T-helper 17 cell (primary cell): ENCODE results near the gene MYO5B. TPM values are rescaled to one million over a fixed set of nuclear protein-coding genes. Genes with fewer than 3 reads are reported as not detected.

Source experiments
- total RNA-seq, 4 donors: library from RNA in 2 of 4; stranded (reverse) in 2 of 4; gene quantifications; one replicate each; pipeline ENCODE4 v1.2.3 and lab custom pipeline; 2022 to 2026

Gene MYO5B
- total RNA-seq, 2 donors from 2014 or later: 0.12 TPM; not detected in 1

Other genes with a start within 250 kb of the MYO5B start
- gene CFAP53, start 71.3 kb upstream of the MYO5B start, total RNA-seq: under 1 TPM; 0.42 to 0.70 TPM
- 10 to 100 TPM; 88.9 to 89.1 TPM for gene MBD1, start 86.4 kb upstream of the MYO5B start, total RNA-seq
- 100 to 1,000 TPM; 118 to 129 TPM for gene CXXC1, start 92.5 kb upstream of the MYO5B start, total RNA-seq
- gene SKA1, start 179.9 kb upstream of the MYO5B start, total RNA-seq: under 1 TPM; 0.27 to 0.39 TPM